ENCODE data around the gene OR5A1.

The OR5A1 gene

GRCh38 chr11:59473015-59473414 is 36.7 kb downstream of the OR5A1 start, which contains the start of gene OR4D10:
TSS of gene OR4D10 (plus strand) at chr11:59473315. CDS start at chr11:59477430, 4,115 bp downstream.
- no peak within 1 kb of the TSS for H3K4me3 ChIP-seq (ENCODE audit: low read depth, low read length)
- no peak for DNase-seq (ENCODE audit: low read depth)

- no peak for DNase-seq (ENCODE audit: low read depth)
- no peak overlapping the region for H3K4me3 ChIP-seq (ENCODE audit: low read depth, low read length)
These were observed 38.9 kb downstream of the OR5A1 start for GRCh38 chr11:59475176-59475575.

- no peak for DNase-seq (ENCODE audit: low read depth)
- no peak overlapping the region for H3K4me3 ChIP-seq (ENCODE audit: low read depth, low read length)
These were observed 43.6 kb downstream of the OR5A1 start for GRCh38 chr11:59479906-59480305.

GRCh38 chr11:59480359-59480758 is 44.1 kb downstream of the OR5A1 start:
- no peak for DNase-seq (ENCODE audit: low read depth)
- H3K4me3 ChIP-seq (ENCODE audit: low read depth, low read length) = no peak overlapping the region
